GM12875 (cell line): Measurements from ENCODE around the gene OBP2B.
"Not testable (repeated sequence)": the region's sequence is repeated elsewhere in the genome, so short reads cannot be mapped to it uniquely, and the experiment has no call there.

Experiments used
- H3K4me3 ChIP-seq: one replicate; pipeline ENCODE4 v1.5.1; 2011; ENCODE audit warnings: low read depth, low read length, control low read depth
- CTCF ChIP-seq: IDR thresholded peaks from 2 replicates; pipeline ENCODE4 v1.5.1; 2011; ENCODE audit warnings: low read depth, mild to moderate bottlenecking, control low read depth, inconsistent platforms, low read length, moderate library complexity, borderline replicate concordance; ENCODE audit not compliant: insufficient read depth

The OBP2B gene

GRCh38 chr9:133238272-133238850 is 29.3 kb upstream of the OBP2B start:
- no peak overlapping the region for H3K4me3 ChIP-seq
- TF ChIP-seq CTCF = no peak

- no peak for TF ChIP-seq CTCF
- H3K4me3 ChIP-seq = no peak overlapping the region
Measured at GRCh38 chr9:133237035-133237731, 28.1 kb upstream of the OBP2B start.

GRCh38 chr9:133236291-133237034 is 27.4 kb upstream of the OBP2B start:
- H3K4me3 ChIP-seq = not testable (repeated sequence)

GRCh38 chr9:133235549-133236222 is 26.6 kb upstream of the OBP2B start:
- no peak overlapping the region for H3K4me3 ChIP-seq
- TF ChIP-seq CTCF = no peak

GRCh38 chr9:133234577-133235322 is 25.7 kb upstream of the OBP2B start:
- no peak for TF ChIP-seq CTCF
- H3K4me3 ChIP-seq = no peak overlapping the region

- no peak for TF ChIP-seq CTCF
Measured at GRCh38 chr9:133233681-133234432, 24.8 kb upstream of the OBP2B start.

GRCh38 chr9:133231934-133232568 is 23.0 kb upstream of the OBP2B start:
- H3K4me3 ChIP-seq = not testable (repeated sequence)

More at GRCh38 chr9:133233681-133234432, 24.8 kb upstream of the OBP2B start:
- no peak overlapping the region for H3K4me3 ChIP-seq

- H3K4me3 ChIP-seq = not testable (repeated sequence)
Measured at GRCh38 chr9:133230514-133230913, 21.5 kb upstream of the OBP2B start.
